Measurements from ENCODE around the gene PTGR2. TPM values are rescaled to one million over a fixed set of nuclear protein-coding genes. Genes with fewer than 3 reads are reported as not detected.

PTGR2 gene
- total and polyA plus RNA-seq, 4 donors = 4.2 to 9.5 (median 7.9) TPM

DNA sequence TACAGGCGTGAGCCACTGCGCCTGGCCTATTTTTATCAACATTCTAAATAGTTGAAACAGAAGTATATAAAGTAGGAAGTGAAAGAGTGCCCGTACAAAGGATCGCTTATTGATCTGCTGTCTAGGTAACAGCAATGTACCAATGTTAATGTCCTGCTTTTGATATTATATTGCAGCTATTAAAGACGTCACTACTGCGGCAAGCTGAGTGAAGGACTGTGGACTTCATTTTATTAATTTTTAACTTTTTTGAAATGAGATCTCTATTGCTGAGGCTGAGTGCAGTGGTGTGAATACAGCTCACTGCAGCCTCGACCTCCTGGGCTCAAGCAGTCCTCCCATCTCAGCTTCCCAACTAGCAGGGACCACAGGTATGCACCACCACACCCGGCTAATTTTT is 10.8 kb downstream of the PTGR2 start:
- H3K9ac ChIP-seq (ENCODE audit: low read depth in 1 of 2, low read length in 2 of 2) = no peak overlapping the region
- no peak overlapping the region for H3K4me3 ChIP-seq (ENCODE audit: low read depth in 1 of 3, low read length in 3 of 3)
- H3K27ac ChIP-seq (ENCODE audit: low read depth in 1 of 2, low read length in 2 of 2) = no peak overlapping the region

More for the DNA sequence above, 10.8 kb downstream of the PTGR2 start:
- TF ChIP-seq EGR1 (IDR thresholded peaks at IDR 0.05; ENCODE audit: low read depth in 2 of 2) = no peak
- no peak for TF ChIP-seq JUND (IDR thresholded peaks at IDR 0.05)
- TF ChIP-seq, protein P1, sequence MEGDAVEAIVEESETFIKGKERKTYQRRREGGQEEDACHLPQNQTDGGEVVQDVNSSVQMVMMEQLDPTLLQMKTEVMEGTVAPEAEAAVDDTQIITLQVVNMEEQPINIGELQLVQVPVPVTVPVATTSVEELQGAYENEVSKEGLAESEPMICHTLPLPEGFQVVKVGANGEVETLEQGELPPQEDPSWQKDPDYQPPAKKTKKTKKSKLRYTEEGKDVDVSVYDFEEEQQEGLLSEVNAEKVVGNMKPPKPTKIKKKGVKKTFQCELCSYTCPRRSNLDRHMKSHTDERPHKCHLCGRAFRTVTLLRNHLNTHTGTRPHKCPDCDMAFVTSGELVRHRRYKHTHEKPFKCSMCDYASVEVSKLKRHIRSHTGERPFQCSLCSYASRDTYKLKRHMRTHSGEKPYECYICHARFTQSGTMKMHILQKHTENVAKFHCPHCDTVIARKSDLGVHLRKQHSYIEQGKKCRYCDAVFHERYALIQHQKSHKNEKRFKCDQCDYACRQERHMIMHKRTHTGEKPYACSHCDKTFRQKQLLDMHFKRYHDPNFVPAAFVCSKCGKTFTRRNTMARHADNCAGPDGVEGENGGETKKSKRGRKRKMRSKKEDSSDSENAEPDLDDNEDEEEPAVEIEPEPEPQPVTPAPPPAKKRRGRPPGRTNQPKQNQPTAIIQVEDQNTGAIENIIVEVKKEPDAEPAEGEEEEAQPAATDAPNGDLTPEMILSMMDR (IDR thresholded peaks at IDR 0.05; ENCODE audit: low read depth, low read length, missing input control) = no peak
- no peak for TF ChIP-seq GABPA (IDR thresholded peaks at IDR 0.05 in 1 of 2, conservative IDR thresholded peaks at IDR 0.05 in 1 of 2)
- TF ChIP-seq, protein P2, sequence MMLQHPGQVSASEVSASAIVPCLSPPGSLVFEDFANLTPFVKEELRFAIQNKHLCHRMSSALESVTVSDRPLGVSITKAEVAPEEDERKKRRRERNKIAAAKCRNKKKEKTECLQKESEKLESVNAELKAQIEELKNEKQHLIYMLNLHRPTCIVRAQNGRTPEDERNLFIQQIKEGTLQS (IDR thresholded peaks at IDR 0.05) = no peak
- TF ChIP-seq HNF4G (IDR thresholded peaks at IDR 0.05) = no peak
- TF ChIP-seq, protein P3, sequence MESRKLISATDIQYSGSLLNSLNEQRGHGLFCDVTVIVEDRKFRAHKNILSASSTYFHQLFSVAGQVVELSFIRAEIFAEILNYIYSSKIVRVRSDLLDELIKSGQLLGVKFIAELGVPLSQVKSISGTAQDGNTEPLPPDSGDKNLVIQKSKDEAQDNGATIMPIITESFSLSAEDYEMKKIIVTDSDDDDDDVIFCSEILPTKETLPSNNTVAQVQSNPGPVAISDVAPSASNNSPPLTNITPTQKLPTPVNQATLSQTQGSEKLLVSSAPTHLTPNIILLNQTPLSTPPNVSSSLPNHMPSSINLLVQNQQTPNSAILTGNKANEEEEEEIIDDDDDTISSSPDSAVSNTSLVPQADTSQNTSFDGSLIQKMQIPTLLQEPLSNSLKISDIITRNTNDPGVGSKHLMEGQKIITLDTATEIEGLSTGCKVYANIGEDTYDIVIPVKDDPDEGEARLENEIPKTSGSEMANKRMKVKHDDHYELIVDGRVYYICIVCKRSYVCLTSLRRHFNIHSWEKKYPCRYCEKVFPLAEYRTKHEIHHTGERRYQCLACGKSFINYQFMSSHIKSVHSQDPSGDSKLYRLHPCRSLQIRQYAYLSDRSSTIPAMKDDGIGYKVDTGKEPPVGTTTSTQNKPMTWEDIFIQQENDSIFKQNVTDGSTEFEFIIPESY (IDR thresholded peaks at IDR 0.05) = no peak
- TF ChIP-seq RAD21 (IDR thresholded peaks at IDR 0.05) = no peak
- TF ChIP-seq, protein P4, sequence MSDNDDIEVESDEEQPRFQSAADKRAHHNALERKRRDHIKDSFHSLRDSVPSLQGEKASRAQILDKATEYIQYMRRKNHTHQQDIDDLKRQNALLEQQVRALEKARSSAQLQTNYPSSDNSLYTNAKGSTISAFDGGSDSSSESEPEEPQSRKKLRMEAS (IDR thresholded peaks at IDR 0.05) = no peak
- no peak for TF ChIP-seq SP1 (IDR thresholded peaks at IDR 0.05)
- TF ChIP-seq HNF4A (conservative IDR thresholded peaks at IDR 0.05) = no peak
- TF ChIP-seq YY1 (IDR thresholded peaks at IDR 0.05) = no peak
- TF ChIP-seq RXRA (IDR thresholded peaks at IDR 0.05) = no peak
- TF ChIP-seq NR2F2 (IDR thresholded peaks at IDR 0.05) = no peak
- no peak for TF ChIP-seq REST (IDR thresholded peaks at IDR 0.05)
- no peak for TF ChIP-seq FOXA2 (IDR thresholded peaks at IDR 0.05)
- no peak for TF ChIP-seq FOXA1 (IDR thresholded peaks at IDR 0.05)
- no peak for TF ChIP-seq TAF1 (conservative IDR thresholded peaks at IDR 0.05)
- H3K4me1 ChIP-seq (ENCODE audit: control insufficient read depth in 4 of 4, insufficient read depth in 4 of 4, low read length in 3 of 4) = no peaks in the 10 kb centered on the region
- no peak for DNase-seq (ENCODE audit: low spot score)
- peaks cover 0 to 15% (median 6%) of the 10 kb centered on the region in 4 donors for H3K36me3 ChIP-seq (ENCODE audit: control insufficient read depth in 4 of 4, insufficient read depth in 3 of 4, low read depth in 1 of 4, low read length in 3 of 4)
- no peaks in the 10 kb centered on the region for H3K9me3 ChIP-seq (ENCODE audit: control insufficient read depth in 4 of 4, low read length in 3 of 4)
- 74% methylated on average over 8 of the region's 8 CpGs for WGBS
- no peaks in the 10 kb centered on the region for H3K27me3 ChIP-seq (ENCODE audit: control insufficient read depth in 4 of 4, insufficient read depth in 4 of 4, low read length in 3 of 4)
